Measurements from ENCODE around the gene SP6. TPM values are rescaled to one million over a fixed set of nuclear protein-coding genes. Genes with fewer than 3 reads are reported as not detected.

The SP6 gene
- total RNA-seq, 1 donor from 2014 or later, result not detected

- intact Hi-C loops (cut with micrococcal nuclease), result no loop called here
Observed at GRCh38 chr17:47800686-47801085, 50.3 kb downstream of the SP6 start.

- intact Hi-C loops (cut with micrococcal nuclease), result no loop called here
Observed at GRCh38 chr17:47797797-47798196, 53.2 kb downstream of the SP6 start.

Other genes starting within 250 kb of the SP6 start
- gene KPNB1, start 201.2 kb downstream of the SP6 start, total RNA-seq, result 542 and 543 TPM in 2 replicates
- gene TBKBP1, start 157.0 kb downstream of the SP6 start, total RNA-seq, result 1.2 and 1.7 TPM in 2 replicates
- gene TBX21, start 117.9 kb downstream of the SP6 start, total RNA-seq, result 9.2 and 9.4 TPM in 2 replicates
- gene OSBPL7, start 29.4 kb downstream of the SP6 start, total RNA-seq, result 33.0 and 34.3 TPM in 2 replicates
- gene MRPL10, start 19.6 kb downstream of the SP6 start, total RNA-seq, result 36.6 and 37.4 TPM in 2 replicates
- gene LRRC46, start 19.5 kb downstream of the SP6 start, total RNA-seq, result 0.30 and 0.80 TPM in 2 replicates
- gene SCRN2, start 9.9 kb downstream of the SP6 start, total RNA-seq, result 21.8 and 24.9 TPM in 2 replicates
- 30.8 and 32.8 TPM in 2 replicates for gene SP2, start 45.1 kb upstream of the SP6 start, total RNA-seq
- gene PNPO, start 90.4 kb upstream of the SP6 start, total RNA-seq, result 37.9 and 39.4 TPM in 2 replicates
- not detected in 2 replicates for gene PRR15L, start 106.7 kb upstream of the SP6 start, total RNA-seq
- 210 and 214 TPM in 2 replicates for gene CDK5RAP3, start 120.0 kb upstream of the SP6 start, total RNA-seq
- 3.9 and 4.0 TPM in 2 replicates for gene COPZ2, start 186.6 kb upstream of the SP6 start, total RNA-seq
- 56.7 and 58.0 TPM in 2 replicates for gene NFE2L1, start 197.2 kb upstream of the SP6 start, total RNA-seq

All from T-helper 2 cell treated with Interferon-gamma antibody and Interleukin-4, amounts not matched to agents 100 ng/mL and 5 ng/mL, for 36 hours (primary cell).